ENCODE data around the gene COL6A3. TPM values are rescaled to one million over a fixed set of nuclear protein-coding genes. Genes with fewer than 3 reads are reported as not detected.

Gene COL6A3
- total and polyA plus RNA-seq, 2 donors (not counting 1 experiment from before 2014, with no cell fraction given) = 0.01 to 0.10 TPM

DNA sequence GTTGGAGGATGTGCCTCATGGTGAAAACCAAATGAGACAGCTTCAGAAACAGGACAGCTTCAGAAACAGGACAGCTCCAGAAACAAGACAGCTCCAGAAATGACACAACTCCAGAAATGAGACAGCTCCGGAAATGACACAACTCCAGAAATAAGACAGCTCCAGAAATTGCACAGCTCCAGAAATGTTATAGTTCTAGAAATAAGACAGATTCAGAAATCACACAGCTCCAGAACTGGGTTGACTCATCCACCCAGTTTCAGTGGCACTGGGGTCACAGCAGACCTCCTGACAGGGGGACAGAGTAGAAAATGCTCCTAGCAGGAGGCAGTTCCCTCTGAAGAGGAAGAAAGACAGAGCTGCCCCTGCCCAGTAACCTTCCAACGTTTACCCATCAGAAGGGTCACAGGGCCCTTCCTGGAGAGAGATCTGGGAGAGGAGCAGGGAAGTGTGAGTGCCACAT lies 26.9 kb upstream of the COL6A3 start:
- CTCF ChIA-PET = interaction anchor here (1.3 kb wide), 2 partner anchors 20 to 72 kb away, joined by 3 read pairs; no protein-coding TSS in a partner anchor
- H3K36me3 ChIP-seq (replicated peaks in 1 of 2; ENCODE audit: control extremely low read depth in 1 of 2, control insufficient read depth in 1 of 2, extremely low read depth in 1 of 2, insufficient read depth in 2 of 2, low read length in 1 of 2) = no peaks in the 10 kb centered on the region
- H3K4me1 ChIP-seq (ENCODE audit: control insufficient read depth in 2 of 2, insufficient read depth in 2 of 2, low read length in 2 of 2) = no peaks in the 10 kb centered on the region
- Mint-ChIP-seq H3K4me3 (no peak overlapping the region), H3K27ac (no peak overlapping the region), H3K9me3 (ENCODE audit: insufficient read depth) (no peaks in the 10 kb centered on the region), H3K4me1 (peaks cover 3% of the 10 kb centered on the region), H3K27me3 (peaks cover 13% of the 10 kb centered on the region)
- TF ChIP-seq EZH2 (IDR thresholded peaks at IDR 0.05; ENCODE audit: borderline replicate concordance, insufficient read depth, low read depth, low read length, poor library complexity, severe bottlenecking) = no peak
- TF ChIP-seq, protein P1, sequence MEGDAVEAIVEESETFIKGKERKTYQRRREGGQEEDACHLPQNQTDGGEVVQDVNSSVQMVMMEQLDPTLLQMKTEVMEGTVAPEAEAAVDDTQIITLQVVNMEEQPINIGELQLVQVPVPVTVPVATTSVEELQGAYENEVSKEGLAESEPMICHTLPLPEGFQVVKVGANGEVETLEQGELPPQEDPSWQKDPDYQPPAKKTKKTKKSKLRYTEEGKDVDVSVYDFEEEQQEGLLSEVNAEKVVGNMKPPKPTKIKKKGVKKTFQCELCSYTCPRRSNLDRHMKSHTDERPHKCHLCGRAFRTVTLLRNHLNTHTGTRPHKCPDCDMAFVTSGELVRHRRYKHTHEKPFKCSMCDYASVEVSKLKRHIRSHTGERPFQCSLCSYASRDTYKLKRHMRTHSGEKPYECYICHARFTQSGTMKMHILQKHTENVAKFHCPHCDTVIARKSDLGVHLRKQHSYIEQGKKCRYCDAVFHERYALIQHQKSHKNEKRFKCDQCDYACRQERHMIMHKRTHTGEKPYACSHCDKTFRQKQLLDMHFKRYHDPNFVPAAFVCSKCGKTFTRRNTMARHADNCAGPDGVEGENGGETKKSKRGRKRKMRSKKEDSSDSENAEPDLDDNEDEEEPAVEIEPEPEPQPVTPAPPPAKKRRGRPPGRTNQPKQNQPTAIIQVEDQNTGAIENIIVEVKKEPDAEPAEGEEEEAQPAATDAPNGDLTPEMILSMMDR (IDR thresholded peaks at IDR 0.05) = no peak
- peaks cover 0 to 2% (median 0%) of the 10 kb centered on the region in 4 experiments for H3K27me3 ChIP-seq (replicated peaks in 1 of 4; ENCODE audit: control extremely low read depth in 1 of 4, control insufficient read depth in 3 of 4, insufficient read depth in 4 of 4, low read length in 3 of 4)
- H3K4me2 ChIP-seq (replicated peaks; ENCODE audit: low read depth, low read length, poor library complexity, severe bottlenecking) = no peak overlapping the region
- DNase-seq (no peak), ATAC-seq (ENCODE audit: low read depth) (no peak)
- H3K27ac ChIP-seq (ENCODE audit: low read length in 2 of 2) = no peak overlapping the region
- POLR2A ChIA-PET = no interaction called here
- no peaks in the 10 kb centered on the region for H4K20me1 ChIP-seq (ENCODE audit: control insufficient read depth, insufficient read depth, low read length, poor library complexity, severe bottlenecking)
- H3K4me3 ChIP-seq (ENCODE audit: control extremely low read depth in 1 of 5, extremely low read depth in 1 of 5, insufficient read depth in 1 of 5, low read depth in 2 of 5, low read length in 4 of 5) = no peak overlapping the region
- H3K9ac ChIP-seq (ENCODE audit: low read length) = no peak overlapping the region
- H3K79me2 ChIP-seq (ENCODE audit: control insufficient read depth, insufficient read depth, low read length) = no peaks in the 10 kb centered on the region
- intact Hi-C loops (cut with micrococcal nuclease) = no loop called here
- no peaks in the 10 kb centered on the region for H3K9me3 ChIP-seq (ENCODE audit: control extremely low read depth in 1 of 3, control insufficient read depth in 2 of 3, insufficient read depth in 1 of 3, low read length in 2 of 3)
- WGBS (ENCODE audit: insufficient coverage) = no CpG with 5 or more reads among the region's 2 CpGs
- H2AFZ ChIP-seq (ENCODE audit: insufficient read depth, low read depth, low read length, poor library complexity, severe bottlenecking) = no peak overlapping the region

GRCh38 chr2:237438080-237438940 lies 24.3 kb upstream of the COL6A3 start:
- H2AFZ ChIP-seq (ENCODE audit: insufficient read depth, low read depth, low read length, poor library complexity, severe bottlenecking) = no peak overlapping the region
- no peaks in the 10 kb centered on the region for H3K9me3 Mint-ChIP-seq (ENCODE audit: insufficient read depth)
- H3K4me3 ChIP-seq (ENCODE audit: control extremely low read depth in 1 of 5, extremely low read depth in 1 of 5, insufficient read depth in 1 of 5, low read depth in 2 of 5, low read length in 4 of 5) = no peak overlapping the region

More at GRCh38 chr2:237438080-237438940, 24.3 kb upstream of the COL6A3 start:
- Histone ChIP-seq H3K4me2 (replicated peaks; ENCODE audit: low read depth, low read length, poor library complexity, severe bottlenecking) (no peak overlapping the region), H3K4me1 (ENCODE audit: control insufficient read depth in 2 of 2, insufficient read depth in 2 of 2, low read length in 2 of 2) (peaks cover 18 to 21% of the 10 kb centered on the region in 2 donors), H3K9me3 (ENCODE audit: control extremely low read depth in 1 of 3, control insufficient read depth in 2 of 3, insufficient read depth in 1 of 3, low read length in 2 of 3) (peaks cover 0 to 5% (median 0%) of the 10 kb centered on the region in 3 donors), H4K20me1 (ENCODE audit: control insufficient read depth, insufficient read depth, low read length, poor library complexity, severe bottlenecking) (no peaks in the 10 kb centered on the region), H3K9ac (ENCODE audit: low read length) (no peak overlapping the region), H3K27me3 (replicated peaks in 1 of 4; ENCODE audit: control extremely low read depth in 1 of 4, control insufficient read depth in 3 of 4, insufficient read depth in 4 of 4, low read length in 3 of 4) (peaks cover 0 to 13% (median 0%) of the 10 kb centered on the region in 4 experiments), H3K36me3 (replicated peaks in 1 of 2; ENCODE audit: control extremely low read depth in 1 of 2, control insufficient read depth in 1 of 2, extremely low read depth in 1 of 2, insufficient read depth in 2 of 2, low read length in 1 of 2) (no peaks in the 10 kb centered on the region), H3K27ac (ENCODE audit: low read length in 2 of 2) (no peak overlapping the region), H3K79me2 (ENCODE audit: control insufficient read depth, insufficient read depth, low read length) (no peaks in the 10 kb centered on the region)
- DNase-seq (no peak), ATAC-seq (ENCODE audit: low read depth) (no peak)
- H3K4me3 Mint-ChIP-seq = no peak overlapping the region
- peaks cover 12% of the 10 kb centered on the region for H3K27me3 Mint-ChIP-seq
- 70% methylated on average over 8 of the region's 8 CpGs for WGBS (ENCODE audit: insufficient coverage)
- POLR2A ChIA-PET = no interaction called here
- TF ChIP-seq EZH2 (IDR thresholded peaks at IDR 0.05; ENCODE audit: borderline replicate concordance, insufficient read depth, low read depth, low read length, poor library complexity, severe bottlenecking) = no peak
- TF ChIP-seq, protein P1 (IDR thresholded peaks at IDR 0.05) = no peak
- H3K27ac Mint-ChIP-seq = no peak overlapping the region
- H3K4me1 Mint-ChIP-seq = peaks cover 20% of the 10 kb centered on the region
- CTCF ChIA-PET = no interaction called here
- intact Hi-C loops (cut with micrococcal nuclease) = no loop called here
